NB4 (cell line): ENCODE results near the gene PRPH.
A peak's percentile ranks its signal among the peaks of the same experiment; 100 is the strongest.
"Not testable (repeated sequence)": the region's sequence is repeated elsewhere in the genome, so short reads cannot be mapped to it uniquely, and the experiment has no call there.

Experiments
- DNase-seq: peaks from one replicate; pipeline ENCODE4 v3.0.0; 2010; ENCODE audit warnings: low read depth
- H3K4me3 ChIP-seq: one replicate; pipeline ENCODE4 v1.5.1; 2011; ENCODE audit warnings: mild to moderate bottlenecking, low read depth, low read length, moderate library complexity
- MYC ChIP-seq: IDR thresholded peaks from 2 replicates; pipeline ENCODE4 v1.6.1; 2011; ENCODE audit warnings: low read depth, low read length
- POLR2A ChIP-seq: IDR thresholded peaks from 2 replicates; pipeline ENCODE4 v1.6.1; 2011; ENCODE audit warnings: mild to moderate bottlenecking; ENCODE audit not compliant: insufficient read length; ENCODE audit errors: extremely low read depth
- TF ChIP-seq, protein P1 (sequence below): IDR thresholded peaks from one replicate; pipeline ENCODE4 v1.5.1; 2012; ENCODE audit warnings: low read depth, low read length
- TF ChIP-seq, protein P2 (sequence below): IDR thresholded peaks from 2 replicates; pipeline ENCODE4 v1.6.1; 2011; ENCODE audit warnings: low read depth, low read length

PRPH gene

DNA sequence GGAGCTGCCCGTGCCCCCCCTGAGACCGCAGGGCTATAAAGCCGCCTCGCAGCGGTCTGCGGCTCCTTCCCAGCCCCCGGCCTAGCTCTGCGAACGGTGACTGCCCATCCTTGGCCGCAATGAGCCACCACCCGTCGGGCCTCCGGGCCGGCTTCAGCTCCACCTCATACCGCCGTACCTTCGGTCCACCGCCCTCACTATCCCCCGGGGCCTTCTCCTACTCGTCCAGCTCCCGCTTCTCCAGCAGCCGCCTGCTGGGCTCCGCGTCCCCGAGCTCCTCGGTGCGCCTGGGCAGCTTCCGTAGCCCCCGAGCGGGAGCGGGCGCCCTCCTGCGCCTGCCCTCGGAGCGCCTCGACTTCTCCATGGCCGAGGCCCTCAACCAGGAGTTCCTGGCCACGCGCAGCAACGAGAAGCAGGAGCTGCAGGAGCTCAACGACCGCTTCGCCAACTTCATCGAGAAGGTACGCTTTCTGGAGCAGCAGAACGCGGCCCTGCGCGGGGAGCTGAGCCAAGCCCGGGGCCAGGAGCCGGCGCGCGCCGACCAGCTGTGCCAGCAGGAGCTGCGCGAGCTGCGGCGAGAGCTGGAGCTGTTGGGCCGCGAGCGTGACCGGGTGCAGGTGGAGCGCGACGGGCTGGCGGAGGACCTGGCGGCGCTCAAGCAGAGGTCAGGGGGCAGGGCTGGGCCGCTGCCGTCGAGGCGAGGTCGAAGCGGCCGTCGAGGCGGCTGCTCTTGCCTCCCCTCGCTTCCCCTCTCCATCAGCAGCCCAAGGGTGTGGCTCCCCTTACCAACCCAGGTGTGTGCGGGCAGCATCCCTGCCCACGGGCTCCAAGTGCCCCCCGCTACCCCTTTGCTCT, at the start of gene PRPH:
TSS of gene PRPH (plus strand) at position 66 of the 855 bp plus-strand sequence. CDS start at position 120, 54 bp downstream.
- H3K4me3 ChIP-seq: no peak within 1 kb of the TSS
- TF ChIP-seq, protein P1, sequence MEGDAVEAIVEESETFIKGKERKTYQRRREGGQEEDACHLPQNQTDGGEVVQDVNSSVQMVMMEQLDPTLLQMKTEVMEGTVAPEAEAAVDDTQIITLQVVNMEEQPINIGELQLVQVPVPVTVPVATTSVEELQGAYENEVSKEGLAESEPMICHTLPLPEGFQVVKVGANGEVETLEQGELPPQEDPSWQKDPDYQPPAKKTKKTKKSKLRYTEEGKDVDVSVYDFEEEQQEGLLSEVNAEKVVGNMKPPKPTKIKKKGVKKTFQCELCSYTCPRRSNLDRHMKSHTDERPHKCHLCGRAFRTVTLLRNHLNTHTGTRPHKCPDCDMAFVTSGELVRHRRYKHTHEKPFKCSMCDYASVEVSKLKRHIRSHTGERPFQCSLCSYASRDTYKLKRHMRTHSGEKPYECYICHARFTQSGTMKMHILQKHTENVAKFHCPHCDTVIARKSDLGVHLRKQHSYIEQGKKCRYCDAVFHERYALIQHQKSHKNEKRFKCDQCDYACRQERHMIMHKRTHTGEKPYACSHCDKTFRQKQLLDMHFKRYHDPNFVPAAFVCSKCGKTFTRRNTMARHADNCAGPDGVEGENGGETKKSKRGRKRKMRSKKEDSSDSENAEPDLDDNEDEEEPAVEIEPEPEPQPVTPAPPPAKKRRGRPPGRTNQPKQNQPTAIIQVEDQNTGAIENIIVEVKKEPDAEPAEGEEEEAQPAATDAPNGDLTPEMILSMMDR: peak; percentile 20
- TF ChIP-seq, protein P2, sequence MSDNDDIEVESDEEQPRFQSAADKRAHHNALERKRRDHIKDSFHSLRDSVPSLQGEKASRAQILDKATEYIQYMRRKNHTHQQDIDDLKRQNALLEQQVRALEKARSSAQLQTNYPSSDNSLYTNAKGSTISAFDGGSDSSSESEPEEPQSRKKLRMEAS: no peak
- peak; percentile 74 for DNase-seq

DNA sequence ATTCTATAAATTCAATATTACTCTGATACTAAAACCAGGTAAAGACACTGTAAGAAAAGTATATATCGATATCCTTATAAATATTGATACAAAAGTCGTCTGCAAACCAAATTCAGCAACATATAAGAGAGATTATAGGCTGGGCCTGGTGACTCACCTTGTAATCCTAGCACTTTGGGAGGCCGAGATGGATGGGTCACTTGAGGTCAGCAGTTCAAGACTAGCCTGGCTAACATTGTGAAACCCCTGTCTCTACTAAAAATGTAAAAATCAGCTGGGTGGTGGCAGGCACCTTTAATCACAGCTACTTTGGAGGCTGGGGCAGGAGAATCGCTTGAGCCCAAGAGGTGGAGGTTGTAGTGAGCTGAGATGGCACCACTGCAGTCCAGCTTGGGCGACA, 43.6 kb upstream of the PRPH start:
- DNase-seq: no peak

DNA sequence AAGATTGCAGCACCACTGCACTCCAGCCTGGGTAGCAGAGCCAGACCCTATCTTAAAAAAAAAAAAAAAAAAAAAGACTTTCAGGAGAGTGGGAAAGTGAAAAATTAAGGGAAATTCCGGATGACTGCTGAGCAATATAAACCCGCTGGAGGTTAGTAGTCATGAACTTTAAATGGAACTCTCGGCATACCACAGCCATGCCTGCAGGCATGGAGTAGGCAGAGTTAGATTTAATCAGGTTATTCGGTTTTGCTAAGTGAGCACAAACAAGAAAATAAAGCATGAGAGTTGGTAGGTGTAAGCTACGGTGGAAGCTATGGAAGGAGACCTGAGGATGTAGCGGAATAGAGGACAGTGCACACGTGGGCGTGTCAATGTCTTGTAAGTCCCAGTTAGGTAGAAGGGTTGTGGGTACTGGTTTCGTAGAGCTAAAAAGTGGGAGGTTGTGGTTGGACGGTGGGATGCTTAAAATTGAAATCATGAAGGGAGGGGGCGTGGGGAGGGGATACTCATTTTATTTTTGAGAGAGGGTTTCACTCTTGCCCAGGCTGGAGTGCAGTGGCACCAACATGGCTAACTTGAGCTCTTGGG, 41.8 kb upstream of the PRPH start:
- TF ChIP-seq, protein P2: no peak
- TF ChIP-seq, protein P1: no peak
- TF ChIP-seq MYC: no peak
- no peak for TF ChIP-seq POLR2A
- H3K4me3 ChIP-seq: no peak overlapping the region
- no peak for DNase-seq

More for the DNA sequence above, 43.6 kb upstream of the PRPH start:
- TF ChIP-seq MYC (no peak), POLR2A (no peak)
- TF ChIP-seq, protein P2: no peak
- TF ChIP-seq, protein P1: no peak
- H3K4me3 ChIP-seq: no peak overlapping the region

DNA sequence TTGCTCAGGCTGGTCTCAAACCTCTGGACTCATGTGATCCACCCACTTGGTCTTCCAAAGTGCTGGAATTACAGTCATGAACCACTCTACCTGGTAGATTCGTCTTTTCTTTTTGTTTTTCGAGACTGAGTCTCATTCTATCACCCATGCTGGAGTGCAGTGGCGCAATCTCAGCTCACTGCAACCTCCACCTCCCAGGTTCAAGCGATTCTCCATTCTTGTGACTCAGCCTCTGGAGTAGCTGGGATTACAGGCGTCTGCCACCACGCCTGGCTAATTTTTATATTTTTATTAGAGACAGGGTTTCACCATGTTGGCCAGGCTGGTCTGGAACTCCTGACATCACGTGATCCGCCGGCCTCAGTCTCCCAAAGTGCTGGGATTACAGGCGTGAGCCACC, 39.5 kb upstream of the PRPH start:
- not testable (repeated sequence) for DNase-seq, H3K4me3 ChIP-seq

DNA sequence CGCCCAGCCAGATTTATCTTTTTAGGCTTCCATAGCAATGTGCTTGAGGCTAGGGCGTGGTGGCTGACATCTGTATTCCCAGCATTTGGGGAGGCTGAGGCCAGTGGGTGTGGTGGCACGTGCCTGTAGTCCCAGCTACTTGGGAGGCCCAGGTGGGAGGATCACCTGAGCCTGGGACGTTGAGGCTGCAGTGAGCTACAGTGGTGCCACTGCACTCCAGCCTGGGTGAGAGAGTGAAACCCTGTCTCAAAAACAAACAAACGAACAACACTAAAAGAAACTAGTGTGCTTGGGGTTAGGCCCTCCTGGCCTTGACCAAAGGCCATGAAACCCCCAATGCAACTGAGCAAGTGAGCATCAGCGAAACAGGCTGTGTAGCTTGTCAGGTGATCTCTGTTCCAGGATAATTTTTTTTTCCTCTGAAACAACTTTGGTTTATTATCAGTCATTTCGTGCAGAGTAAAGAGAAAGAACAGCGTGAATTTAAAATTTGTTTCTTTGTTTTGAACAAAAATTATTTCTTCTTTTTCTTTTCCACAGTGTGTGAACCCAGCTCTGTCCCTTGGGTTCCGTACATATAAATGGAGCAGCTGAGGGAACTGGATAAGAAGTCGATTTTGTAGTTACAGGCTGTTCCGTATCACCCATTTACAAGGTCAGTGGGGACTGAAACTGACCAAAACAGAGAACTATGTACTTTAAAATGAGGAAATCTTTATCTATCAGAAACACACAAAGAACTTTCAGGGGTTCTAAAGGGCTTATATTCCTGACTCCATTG, 38.9 kb upstream of the PRPH start:
- DNase-seq: no peak
- TF ChIP-seq, protein P2: no peak
- TF ChIP-seq, protein P1: no peak
- no peak for TF ChIP-seq MYC
- no peak for TF ChIP-seq POLR2A

DNA sequence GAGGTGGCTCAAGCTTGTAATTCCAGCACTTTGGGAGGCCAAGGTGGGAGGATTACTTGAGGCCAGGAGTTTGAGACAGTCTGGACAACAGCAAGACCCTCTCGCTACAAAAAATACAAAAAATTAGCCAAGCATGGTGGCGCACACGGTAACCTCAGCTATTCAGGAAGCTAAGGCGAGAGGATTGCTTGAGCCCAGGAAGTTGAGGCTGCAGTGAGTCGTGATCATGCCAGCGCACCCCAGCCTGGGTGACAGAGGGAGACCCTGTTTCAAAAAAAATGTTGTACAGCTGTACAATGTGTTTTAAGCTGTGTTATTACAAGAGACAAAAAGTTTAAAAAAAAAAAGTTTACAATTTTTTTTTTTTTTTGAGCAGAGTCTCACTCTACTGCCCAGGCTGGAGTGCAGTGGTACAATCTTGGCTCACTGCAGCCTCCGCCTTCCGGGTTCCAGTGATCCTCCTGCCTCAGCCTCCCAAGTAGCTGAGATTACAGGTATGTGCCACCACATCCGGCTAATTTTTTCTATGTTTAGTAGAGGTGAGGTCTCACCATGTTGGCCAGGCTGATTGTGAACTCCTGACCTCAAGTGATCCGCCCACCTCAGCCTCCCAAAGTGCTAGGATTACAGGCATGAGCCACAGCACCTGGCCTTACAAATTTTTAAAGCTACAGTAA, 37.3 kb upstream of the PRPH start:
- peak; percentile 68 for DNase-seq
- H3K4me3 ChIP-seq: not testable (repeated sequence)

More for the DNA sequence above, 38.9 kb upstream of the PRPH start:
- H3K4me3 ChIP-seq: no peak overlapping the region
